OCI-M1 (cell line): ENCODE measurements around the gene EGFR.

Source experiments
- DNase-seq: peaks from one replicate; lab custom pipeline; 2025; lab: John Stamatoyannopoulos, UW

The EGFR gene

GRCh38 chr7:55212176-55212575, 193.4 kb downstream of the EGFR start:
- no peak for DNase-seq

DNA sequence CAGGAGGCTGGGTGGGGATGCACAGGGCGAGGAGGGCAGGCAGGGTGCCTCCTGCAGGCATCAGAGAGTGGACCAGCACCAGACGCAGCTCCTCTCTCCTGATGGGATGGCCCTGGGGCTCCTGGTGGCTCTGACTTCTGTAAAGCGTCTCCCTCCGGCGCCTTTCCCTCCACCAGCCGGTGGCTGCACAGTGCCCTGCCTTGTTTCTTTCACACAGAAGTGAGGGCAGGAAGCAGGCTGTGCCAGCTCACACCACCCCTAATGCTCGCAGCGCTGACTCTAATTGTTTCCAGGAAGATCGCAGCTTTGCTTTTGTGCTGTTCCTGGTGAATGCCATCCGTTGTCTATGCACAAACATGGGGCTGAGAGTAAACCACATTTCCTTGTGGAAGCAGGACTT, 194.0 kb downstream of the EGFR start:
- DNase-seq: no peak

DNA sequence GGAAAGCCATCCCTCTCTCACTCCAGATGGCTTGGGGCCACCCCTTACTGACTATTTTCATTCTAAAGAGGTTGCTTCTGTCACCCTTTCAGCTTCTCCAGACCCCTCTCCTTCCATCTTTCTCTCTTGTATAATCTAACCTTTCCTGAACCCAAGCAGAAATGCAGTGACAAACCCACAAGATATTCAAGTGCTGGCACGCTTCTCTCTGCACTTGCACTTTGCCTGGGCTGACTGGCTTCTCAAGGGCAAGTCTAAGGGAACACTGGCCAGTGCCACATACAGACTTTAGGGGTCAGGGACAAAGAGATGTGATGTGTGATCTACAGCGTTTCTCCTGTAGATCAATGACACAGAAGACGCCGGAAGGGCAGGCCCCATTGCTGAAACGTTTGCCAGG, 195.9 kb downstream of the EGFR start:
- no peak for DNase-seq

GRCh38 chr7:55223023-55223422, 204.2 kb downstream of the EGFR start:
- no peak for DNase-seq

GRCh38 chr7:55224111-55224510, 205.3 kb downstream of the EGFR start:
- DNase-seq: no peak

DNA sequence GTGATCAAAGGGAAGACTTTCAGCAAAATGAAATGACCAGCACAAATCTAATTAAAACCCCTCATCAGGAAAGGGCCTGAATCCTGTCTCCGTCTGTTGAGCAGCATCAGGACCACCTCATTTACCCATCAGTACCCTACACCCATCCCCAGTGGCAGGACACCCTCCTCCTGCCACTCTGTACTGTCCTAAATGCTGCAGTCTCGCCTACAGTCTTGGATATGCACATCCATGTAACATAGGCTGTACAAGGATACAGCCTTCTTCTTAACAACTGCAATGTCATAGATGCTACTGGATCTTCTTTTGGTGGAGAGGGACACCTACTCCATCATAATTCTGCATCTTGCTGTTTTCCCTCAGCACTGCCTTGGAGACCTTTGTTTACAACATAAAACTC, 206.0 kb downstream of the EGFR start:
- no peak for DNase-seq

- no peak for DNase-seq
These were observed 211.2 kb downstream of the EGFR start for GRCh38 chr7:55230014-55230413.

GRCh38 chr7:55231736-55232280, 213.0 kb downstream of the EGFR start:
- DNase-seq: no peak

DNA sequence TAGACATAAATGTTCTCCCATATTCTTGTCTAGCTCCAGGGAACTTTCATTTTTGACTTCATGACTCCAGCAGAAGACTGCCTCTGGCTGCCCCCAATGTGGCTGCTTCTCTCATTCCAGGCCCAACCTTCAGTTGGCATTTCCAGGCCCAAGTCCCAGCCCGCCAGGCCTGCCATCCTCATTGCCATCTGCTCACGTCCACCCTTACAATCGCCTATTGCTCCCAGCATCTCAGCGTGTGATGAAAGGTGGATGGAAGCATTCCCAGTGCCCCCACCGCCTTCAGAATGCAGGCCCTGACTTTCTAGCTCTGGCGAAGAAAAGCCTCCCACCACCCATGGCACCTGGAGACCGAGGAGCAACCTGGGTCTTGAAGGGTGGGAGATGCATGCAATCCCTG, 214.2 kb downstream of the EGFR start:
- no peak for DNase-seq

GRCh38 chr7:55234408-55234807, 215.6 kb downstream of the EGFR start:
- no peak for DNase-seq

GRCh38 chr7:55235115-55235514, 216.3 kb downstream of the EGFR start:
- DNase-seq: no peak

GRCh38 chr7:55235801-55236200, 217.0 kb downstream of the EGFR start:
- no peak for DNase-seq

DNA sequence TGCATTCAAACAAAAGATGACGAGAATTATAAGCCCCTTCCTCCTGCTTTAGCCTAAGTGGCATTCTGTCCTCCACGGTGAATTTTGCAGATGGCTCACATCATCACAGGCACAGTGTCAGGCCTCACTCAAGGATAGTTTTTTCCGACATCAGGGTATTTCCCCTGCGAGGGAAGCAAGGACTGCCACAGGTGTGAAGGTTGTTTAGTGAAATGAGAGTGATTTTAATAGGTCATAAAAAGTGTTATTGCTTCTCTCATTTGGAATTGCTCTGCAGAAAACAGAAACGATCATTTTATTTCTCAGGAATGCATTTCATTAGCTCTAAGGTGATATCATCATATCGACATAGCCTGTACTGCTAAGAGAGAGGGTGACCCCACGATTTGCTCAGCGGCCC, 217.7 kb downstream of the EGFR start:
- no peak for DNase-seq

- no peak for DNase-seq
These were observed 218.5 kb downstream of the EGFR start for GRCh38 chr7:55237156-55237893.

DNA sequence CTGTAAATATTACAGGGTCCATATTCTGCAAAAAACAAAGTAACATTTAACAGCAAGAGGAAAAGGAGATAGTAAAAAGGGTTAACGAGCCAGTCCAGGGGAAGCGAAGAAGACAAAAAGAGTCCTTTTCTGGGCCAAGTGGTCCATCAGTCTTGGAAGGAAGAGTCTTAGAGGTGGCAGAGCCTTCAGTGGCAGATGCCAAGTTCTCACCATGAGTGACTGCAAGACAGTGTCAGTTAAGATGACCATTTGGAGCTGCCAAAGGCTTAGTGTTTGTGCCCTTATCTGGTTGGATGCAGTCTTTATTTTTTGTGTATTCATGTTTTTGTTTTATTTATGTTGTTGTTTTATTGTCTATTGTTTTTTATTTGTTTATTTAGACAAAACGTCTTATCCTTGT, 220.6 kb downstream of the EGFR start:
- DNase-seq: no peak

- peak; percentile 2 for DNase-seq
These were observed 221.8 kb downstream of the EGFR start for GRCh38 chr7:55240418-55241142.

- no peak for DNase-seq
These were observed 223.1 kb downstream of the EGFR start for GRCh38 chr7:55241958-55242357.

DNA sequence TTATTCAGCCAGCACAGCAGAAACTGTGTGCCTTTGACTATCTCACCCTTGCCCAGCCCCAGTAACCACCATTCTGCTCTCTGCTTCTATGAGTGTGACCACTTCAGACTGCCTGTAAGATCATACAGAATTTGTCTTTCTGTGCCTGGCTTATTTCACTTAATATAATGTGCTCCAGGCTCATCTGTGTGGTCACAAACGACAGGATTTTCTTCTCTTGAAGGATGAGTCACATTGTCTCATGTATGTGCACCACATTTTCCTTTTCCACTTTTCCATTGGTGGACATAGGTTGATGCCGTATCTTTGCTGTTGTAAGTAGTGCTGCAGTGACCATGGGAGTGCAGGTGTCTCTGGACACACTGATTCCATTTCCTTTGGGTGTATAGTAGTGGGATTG, 223.8 kb downstream of the EGFR start:
- DNase-seq: no peak

- no peak for DNase-seq
These were observed 225.4 kb downstream of the EGFR start for GRCh38 chr7:55244006-55244745.

DNA sequence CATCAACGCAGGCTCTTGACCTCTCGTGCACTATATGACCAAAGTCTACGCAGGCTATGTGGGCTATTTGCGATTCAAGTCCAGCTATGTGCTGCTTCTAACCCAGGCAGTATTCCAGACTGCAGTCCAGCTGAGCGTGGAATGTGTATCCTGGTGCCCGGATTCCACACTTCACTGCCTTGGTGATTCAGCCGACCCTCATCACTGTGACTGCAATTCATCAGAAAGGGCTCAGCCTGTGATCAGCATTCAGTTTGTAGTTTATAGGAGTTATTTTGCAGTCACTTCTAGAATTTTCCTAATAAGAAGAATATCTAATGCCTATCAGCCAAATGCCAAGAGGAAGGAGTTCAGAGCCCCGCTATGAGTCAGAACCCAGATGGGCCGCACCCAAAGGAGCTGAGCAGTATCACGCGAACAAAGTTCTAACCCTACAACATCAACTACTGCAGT, 226.5 kb downstream of the EGFR start:
- DNase-seq: no peak

DNA sequence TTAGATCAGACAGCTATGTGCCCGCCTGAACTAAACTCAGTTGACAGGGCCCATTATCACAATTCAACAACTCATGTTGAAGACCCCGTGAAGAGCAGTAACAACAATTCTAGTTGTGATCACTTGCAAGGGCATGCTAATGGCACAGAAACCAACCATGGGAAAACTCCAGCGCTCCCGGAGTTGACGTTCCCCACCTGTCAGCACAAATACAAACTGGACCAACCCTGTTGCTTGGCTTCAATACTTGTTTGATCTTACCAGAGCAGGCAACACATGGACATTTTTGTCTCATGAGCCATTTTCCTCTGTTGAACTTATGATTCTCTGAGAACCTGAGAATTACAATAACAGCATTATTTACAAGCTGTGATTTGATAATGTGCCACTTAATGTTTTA, 227.4 kb downstream of the EGFR start:
- DNase-seq: no peak

DNA sequence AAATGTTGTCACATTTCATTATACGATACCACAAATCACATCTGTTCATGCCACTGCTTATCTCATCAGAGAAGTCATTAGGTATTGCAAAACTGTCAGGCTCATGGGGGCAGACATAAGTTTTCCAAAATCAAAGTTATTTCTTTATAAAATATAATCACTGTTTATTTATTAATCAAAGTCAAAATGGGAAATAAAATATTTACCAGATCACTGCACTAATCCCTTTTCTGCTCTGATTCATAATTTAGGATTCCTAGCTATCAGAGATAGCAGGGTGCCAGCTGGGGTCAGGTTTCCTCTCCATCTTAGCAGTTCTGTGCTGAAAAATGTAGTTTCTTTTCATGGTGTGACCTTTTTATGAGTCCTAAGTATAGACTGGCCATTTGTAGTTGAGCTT, 228.6 kb downstream of the EGFR start:
- no peak for DNase-seq

DNA sequence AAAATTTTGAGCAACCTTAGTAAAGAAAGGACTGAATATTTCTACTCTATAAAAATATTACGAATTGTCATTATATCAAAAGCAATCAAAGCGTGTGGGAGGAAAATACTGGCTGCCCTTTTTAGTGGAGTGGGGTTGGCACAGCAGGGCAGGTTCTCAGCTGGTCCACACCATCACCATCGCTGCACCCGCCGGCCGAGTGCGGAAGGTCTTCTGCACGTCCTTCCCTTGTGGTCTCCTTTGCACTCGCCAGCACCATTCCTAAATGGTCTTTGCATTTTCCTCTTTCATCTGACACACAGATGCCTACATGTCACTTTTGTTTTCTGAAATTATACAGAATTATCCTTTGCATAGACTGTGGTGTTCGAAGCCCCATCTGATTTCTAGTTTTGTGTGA, 229.7 kb downstream of the EGFR start:
- no peak for DNase-seq
